Lower lobe of right lung (tissue), 2 donors: ENCODE results near the gene C2orf49. TPM values are rescaled to one million over a fixed set of nuclear protein-coding genes. Genes with fewer than 3 reads are reported as not detected.

Experiments used
- ATAC-seq, 2 donors: fragments of 200-7000 bp; cut with Tn5 transposase; one replicate each; pipeline ENCODE4 v1.9.1; 2020 to 2022; ENCODE audit warnings: mild to moderate bottlenecking in 2 of 2, moderate library complexity in 2 of 2
- DNase-seq: peaks from one replicate; pipeline ENCODE4 v3.0.0-alpha.2; 2020
- H3K27ac ChIP-seq: fragments of 200-600 bp; one replicate; pipeline ENCODE4 v1.8.0; 2022
- H3K27me3 ChIP-seq: fragments of 200-600 bp; one replicate; pipeline ENCODE4 v1.8.0; 2022; ENCODE audit warnings: low read depth
- H3K36me3 ChIP-seq: fragments of 200-600 bp; one replicate; pipeline ENCODE4 v1.8.0; 2022; ENCODE audit warnings: mild to moderate bottlenecking
- H3K4me1 ChIP-seq: fragments of 200-600 bp; one replicate; pipeline ENCODE4 v1.8.0; 2022
- H3K4me3 ChIP-seq: fragments of 200-600 bp; one replicate; pipeline ENCODE4 v1.8.0; 2022; ENCODE audit warnings: mild to moderate bottlenecking
- H3K9me3 ChIP-seq: fragments of 200-600 bp; one replicate; pipeline ENCODE4 v1.8.0; 2022
- intact Hi-C: fragments of 100-400 bp; cut with DNase I; formaldehyde crosslinking; loops from one replicate; pipeline ENCODE4 v1.11.0; 2022
- total RNA-seq: library from RNA; stranded (reverse); fragmentation: NEBNext Ultra II Directional; extraction: Animal tissue kit (Norgen Biotek cat#: 25700); gene quantifications from one replicate; pipeline ENCODE4 v1.2.1, GENCODE V29; 2021
- TF ChIP-seq, protein P1 (sequence below): fragments of 200-600 bp; IDR thresholded peaks from one replicate; pipeline ENCODE4 v1.8.0; 2022; ENCODE audit warnings: antibody characterized with exemption, mild to moderate bottlenecking
- donor health status: DM: no; HTN: yes; CAD: no; lungs with severe emphysema.

Gene C2orf49
- total RNA-seq, 1 donor from 2014 or later: 18.3 TPM

- H3K36me3 ChIP-seq: no peaks in the 10 kb centered on the region
- ATAC-seq (peak; percentile 92 to 94), DNase-seq (peak; percentile 72)
- TF ChIP-seq, protein P1, sequence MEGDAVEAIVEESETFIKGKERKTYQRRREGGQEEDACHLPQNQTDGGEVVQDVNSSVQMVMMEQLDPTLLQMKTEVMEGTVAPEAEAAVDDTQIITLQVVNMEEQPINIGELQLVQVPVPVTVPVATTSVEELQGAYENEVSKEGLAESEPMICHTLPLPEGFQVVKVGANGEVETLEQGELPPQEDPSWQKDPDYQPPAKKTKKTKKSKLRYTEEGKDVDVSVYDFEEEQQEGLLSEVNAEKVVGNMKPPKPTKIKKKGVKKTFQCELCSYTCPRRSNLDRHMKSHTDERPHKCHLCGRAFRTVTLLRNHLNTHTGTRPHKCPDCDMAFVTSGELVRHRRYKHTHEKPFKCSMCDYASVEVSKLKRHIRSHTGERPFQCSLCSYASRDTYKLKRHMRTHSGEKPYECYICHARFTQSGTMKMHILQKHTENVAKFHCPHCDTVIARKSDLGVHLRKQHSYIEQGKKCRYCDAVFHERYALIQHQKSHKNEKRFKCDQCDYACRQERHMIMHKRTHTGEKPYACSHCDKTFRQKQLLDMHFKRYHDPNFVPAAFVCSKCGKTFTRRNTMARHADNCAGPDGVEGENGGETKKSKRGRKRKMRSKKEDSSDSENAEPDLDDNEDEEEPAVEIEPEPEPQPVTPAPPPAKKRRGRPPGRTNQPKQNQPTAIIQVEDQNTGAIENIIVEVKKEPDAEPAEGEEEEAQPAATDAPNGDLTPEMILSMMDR: peak; percentile 53
- peak within 1 kb of the TSS; percentile 57 for H3K4me3 ChIP-seq
- peak within 1 kb of the TSS; percentile 69 for H3K27ac ChIP-seq
- H3K27me3 ChIP-seq: peaks cover 30% of the 10 kb centered on the region
- H3K4me1 ChIP-seq: peaks cover 4% of the 10 kb centered on the region
- intact Hi-C loops: no loop called here
- H3K9me3 ChIP-seq: no peaks in the 10 kb centered on the region
Observed at GRCh38 chr2:105398336-105399206, 61.2 kb downstream of the C2orf49 start, which contains the start of gene FHL2. FHL2 (minus strand) TSS chr2:105399051; CDS start chr2:105386516, 12,535 bp downstream.

Other genes with a start within 250 kb of the C2orf49 start
- gene GPR45, start 95.8 kb upstream of the C2orf49 start, total RNA-seq: not detected
- 19.4 TPM for gene TGFBRAP1, start 7.8 kb upstream of the C2orf49 start, total RNA-seq
- 5.5 TPM for gene FHL2, start 61.5 kb downstream of the C2orf49 start, total RNA-seq